GM12892 (cell line): ENCODE data around the gene PRORP.

ENCODE experiments used
- POLR2A ChIP-seq: IDR thresholded peaks from 2 replicates; pipeline ENCODE4 v1.6.1; 2011; ENCODE audit warnings: low read depth, low read length, control low read depth
- POLR2AphosphoS5 ChIP-seq: IDR thresholded peaks from 2 replicates; pipeline ENCODE4 v1.6.1; 2011; ENCODE audit warnings: low read depth, low read length, control low read depth
- TAF1 ChIP-seq: IDR thresholded peaks from 2 replicates; pipeline ENCODE4 v1.6.1; 2011; ENCODE audit warnings: low read depth, mild to moderate bottlenecking, control low read depth, low read length, borderline replicate concordance

GRCh38 chr14:35147186-35147585, 24.8 kb downstream of the PRORP start:
- TF ChIP-seq POLR2AphosphoS5 (no peak), POLR2A (no peak), TAF1 (no peak)
